K562 (cell line): ENCODE measurements around the gene LHPP. TPM values are rescaled to one million over a fixed set of nuclear protein-coding genes. Genes with fewer than 3 reads are reported as not detected.

Experiments used
- ARHGAP35 ChIP-seq: fragments of 450-650 bp; IDR thresholded peaks from 2 replicates; pipeline ENCODE4 v1.6.1; 2018; ENCODE audit not compliant: partially characterized antibody
- BRD4 ChIP-seq: fragments of 200-600 bp; sonication (generic); IDR thresholded peaks from 2 replicates; pipeline ENCODE4 v1.6.1; 2017; ENCODE audit warnings: inconsistent platforms
- CBFA2T2 ChIP-seq: fragments of 450-650 bp; conservative IDR thresholded peaks from 2 replicates; pipeline ENCODE4 v1.6.1; 2017; ENCODE audit warnings: mild to moderate bottlenecking
- CHD1 ChIP-seq: fragments of 200-600 bp; sonication (generic); IDR thresholded peaks from one replicate; pipeline ENCODE4 v1.6.1; 2012; ENCODE audit warnings: mild to moderate bottlenecking, moderate library complexity, low read length, inconsistent platforms
- DACH1 ChIP-seq: fragments of 450-650 bp; IDR thresholded peaks from 2 replicates; pipeline ENCODE4 v1.6.1; 2018; ENCODE audit not compliant: partially characterized antibody
- DMBX1 ChIP-seq: fragments of 250-450 bp; sonication (Bioruptor Pico); IDR thresholded peaks from 2 replicates; pipeline ENCODE4 v1.8.0; 2022; ENCODE audit warnings: inconsistent platforms, mild to moderate bottlenecking, moderate library complexity, borderline replicate concordance
- E2F3 ChIP-seq: fragments of 250-450 bp; sonication (Bioruptor Pico); IDR thresholded peaks from 2 replicates; pipeline ENCODE4 v1.4.0; 2020; ENCODE audit warnings: mild to moderate bottlenecking
- FOXK1 ChIP-seq: sonication (generic); formaldehyde crosslinking; IDR thresholded peaks from 2 replicates; pipeline ENCODE4 v1.8.0; 2022; ENCODE audit warnings: missing genetic modification reagents, mild to moderate bottlenecking, borderline replicate concordance
- LCOR ChIP-seq: sonication (generic); formaldehyde crosslinking; IDR thresholded peaks from 2 replicates; pipeline ENCODE4 v1.8.0; 2022; ENCODE audit warnings: mild to moderate bottlenecking, missing genetic modification reagents
- POLR2B ChIP-seq: fragments of 450-650 bp; IDR thresholded peaks from 2 replicates; pipeline ENCODE4 v1.6.1; 2018; ENCODE audit warnings: low read depth; ENCODE audit not compliant: partially characterized antibody
- RBM15 ChIP-seq: fragments of 200-400 bp; formaldehyde crosslinking; IDR thresholded peaks from 2 replicates; pipeline ENCODE4 v1.6.1; 2018; ENCODE audit warnings: mild to moderate bottlenecking, low read length, moderate library complexity; ENCODE audit not compliant: insufficient read depth
- SMAD1 ChIP-seq: fragments of 150-350 bp; IDR thresholded peaks from 2 replicates; pipeline ENCODE4 v1.6.1; 2014; ENCODE audit warnings: low read length, low read depth; ENCODE audit not compliant: partially characterized antibody
- TAF1 ChIP-seq: IDR thresholded peaks from 2 replicates; pipeline ENCODE4 v1.6.1; 2011; ENCODE audit warnings: mild to moderate bottlenecking, low read length, moderate library complexity; ENCODE audit not compliant: insufficient read depth, control insufficient read depth, severe bottlenecking; ENCODE audit errors: extremely low read depth
- TFE3 ChIP-seq: fragments of 450-650 bp; formaldehyde crosslinking; IDR thresholded peaks from 2 replicates; pipeline ENCODE4 v1.4.0; 2020; ENCODE audit warnings: mild to moderate bottlenecking, mixed read lengths
- TRIM25 ChIP-seq: fragments of 450-650 bp; IDR thresholded peaks from 2 replicates; pipeline ENCODE4 v1.7.0; 2016; ENCODE audit warnings: borderline replicate concordance
- USF1 ChIP-seq: sonication (generic); formaldehyde crosslinking; IDR thresholded peaks from 2 replicates; pipeline ENCODE4 v1.9.0; 2022; ENCODE audit warnings: mild to moderate bottlenecking, missing genetic modification reagents
- ZNF217 ChIP-seq: sonication (generic); formaldehyde crosslinking; IDR thresholded peaks from 2 replicates; pipeline ENCODE4 v1.8.0; 2022; ENCODE audit warnings: mild to moderate bottlenecking, missing genetic modification reagents
- ZNF24 ChIP-seq: fragments of 450-650 bp; IDR thresholded peaks from 2 replicates; pipeline ENCODE4 v1.6.1; 2016
- polyA plus RNA-seq, 8 experiments: library from polyadenylated mRNA; depleted of rRNA in 4 of 8; stranded (reverse) in 5 of 8; unstranded in 3 of 8; fragments of >200 nt; fragmentation: Nextera tagmentation in 2 of 8; fragmentation: Illumina TruSeq in 1 of 8; extraction: Ambion mirVana in 2 of 8; extraction: Trizol in 1 of 8; gene quantifications; 2 replicates each; pipeline versions ENCODE4 v1.2.1 to v1.2.3, GENCODE V29; 2011 to 2014; ENCODE audit warnings: inconsistent platforms in 1 of 8, missing spikeins in 1 of 8
- total RNA-seq, 7 experiments: library from RNA; depleted of rRNA in 6 of 7; stranded (reverse); fragments of >200 nt in 6 of 7; fragmentation: Illumina TruSeq in 2 of 7; extraction: Trizol in 2 of 7; gene quantifications; 2 replicates each; pipeline versions ENCODE4 v1.2.1 to v1.2.3, GENCODE V29; 2011 to 2021; ENCODE audit warnings: low replicate concordance in 1 of 7
- TF ChIP-seq, protein P1 (sequence below): fragments of 250-450 bp; sonication (Bioruptor Pico); IDR thresholded peaks from 2 replicates; pipeline ENCODE4 v1.4.0; 2020

LHPP gene
- total and polyA plus RNA-seq, 9 of the 15 experiments (the other 6 are each of a cell fraction or from before 2014, with no cell fraction given), result 0.34 to 7.4 (median 3.0) TPM

- TF ChIP-seq TFE3 (CRISPR knock-in tag) (no peak), POLR2B (no peak), ARHGAP35 (no peak), ZNF217 (CRISPR knock-in tag) (no peak), TAF1 (no peak), DMBX1 (CRISPR knock-in tag) (peak; percentile 58; the same call in 1 of the 2 replicates), SMAD1 (no peak), DACH1 (no peak), USF1 (CRISPR knock-in tag) (no peak), LCOR (peak; percentile 85; the same call in 1 of the 2 replicates), RBM15 (no peak), E2F3 (CRISPR knock-in tag) (no peak), ZNF24 (no peak), BRD4 (no peak), CHD1 (no peak), CBFA2T2 (peak; percentile 90), TRIM25 (no peak), FOXK1 (CRISPR knock-in tag) (no peak)
- TF ChIP-seq, protein P1, sequence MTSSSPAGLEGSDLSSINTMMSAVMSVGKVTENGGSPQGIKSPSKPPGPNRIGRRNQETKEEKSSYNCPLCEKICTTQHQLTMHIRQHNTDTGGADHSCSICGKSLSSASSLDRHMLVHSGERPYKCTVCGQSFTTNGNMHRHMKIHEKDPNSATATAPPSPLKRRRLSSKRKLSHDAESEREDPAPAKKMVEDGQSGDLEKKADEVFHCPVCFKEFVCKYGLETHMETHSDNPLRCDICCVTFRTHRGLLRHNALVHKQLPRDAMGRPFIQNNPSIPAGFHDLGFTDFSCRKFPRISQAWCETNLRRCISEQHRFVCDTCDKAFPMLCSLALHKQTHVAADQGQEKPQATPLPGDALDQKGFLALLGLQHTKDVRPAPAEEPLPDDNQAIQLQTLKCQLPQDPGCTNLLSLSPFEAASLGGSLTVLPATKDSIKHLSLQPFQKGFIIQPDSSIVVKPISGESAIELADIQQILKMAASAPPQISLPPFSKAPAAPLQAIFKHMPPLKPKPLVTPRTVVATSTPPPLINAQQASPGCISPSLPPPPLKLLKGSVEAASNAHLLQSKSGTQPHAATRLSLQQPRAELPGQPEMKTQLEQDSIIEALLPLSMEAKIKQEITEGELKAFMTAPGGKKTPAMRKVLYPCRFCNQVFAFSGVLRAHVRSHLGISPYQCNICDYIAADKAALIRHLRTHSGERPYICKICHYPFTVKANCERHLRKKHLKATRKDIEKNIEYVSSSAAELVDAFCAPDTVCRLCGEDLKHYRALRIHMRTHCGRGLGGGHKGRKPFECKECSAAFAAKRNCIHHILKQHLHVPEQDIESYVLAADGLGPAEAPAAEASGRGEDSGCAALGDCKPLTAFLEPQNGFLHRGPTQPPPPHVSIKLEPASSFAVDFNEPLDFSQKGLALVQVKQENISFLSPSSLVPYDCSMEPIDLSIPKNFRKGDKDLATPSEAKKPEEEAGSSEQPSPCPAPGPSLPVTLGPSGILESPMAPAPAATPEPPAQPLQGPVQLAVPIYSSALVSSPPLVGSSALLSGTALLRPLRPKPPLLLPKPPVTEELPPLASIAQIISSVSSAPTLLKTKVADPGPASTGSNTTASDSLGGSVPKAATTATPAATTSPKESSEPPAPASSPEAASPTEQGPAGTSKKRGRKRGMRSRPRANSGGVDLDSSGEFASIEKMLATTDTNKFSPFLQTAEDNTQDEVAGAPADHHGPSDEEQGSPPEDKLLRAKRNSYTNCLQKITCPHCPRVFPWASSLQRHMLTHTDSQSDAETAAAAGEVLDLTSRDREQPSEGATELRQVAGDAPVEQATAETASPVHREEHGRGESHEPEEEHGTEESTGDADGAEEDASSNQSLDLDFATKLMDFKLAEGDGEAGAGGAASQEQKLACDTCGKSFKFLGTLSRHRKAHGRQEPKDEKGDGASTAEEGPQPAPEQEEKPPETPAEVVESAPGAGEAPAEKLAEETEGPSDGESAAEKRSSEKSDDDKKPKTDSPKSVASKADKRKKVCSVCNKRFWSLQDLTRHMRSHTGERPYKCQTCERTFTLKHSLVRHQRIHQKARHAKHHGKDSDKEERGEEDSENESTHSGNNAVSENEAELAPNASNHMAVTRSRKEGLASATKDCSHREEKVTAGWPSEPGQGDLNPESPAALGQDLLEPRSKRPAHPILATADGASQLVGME (CRISPR knock-in tag), result no peak
Observed at GRCh38 chr10:124588736-124589490, 127.3 kb downstream of the LHPP start (continued).
